Measurements from ENCODE around the gene KCTD3.

The KCTD3 gene

GRCh38 chr1:215557504-215557903 is 9.6 kb upstream of the KCTD3 start:
- DNase-seq = no peak

- DNase-seq = no peak
Measured at GRCh38 chr1:215557992-215558626, 9.0 kb upstream of the KCTD3 start.

GRCh38 chr1:215567491-215568298 is 591 bp downstream of the KCTD3 start:
- peak; percentile 61 for DNase-seq

GRCh38 chr1:215568299-215568692 is 1.2 kb downstream of the KCTD3 start:
- DNase-seq = no peak

GRCh38 chr1:215569986-215570824 is 3.1 kb downstream of the KCTD3 start:
- DNase-seq = no peak

GRCh38 chr1:215581896-215582295 is 14.8 kb downstream of the KCTD3 start:
- no peak for DNase-seq

GRCh38 chr1:215583185-215583749 is 16.2 kb downstream of the KCTD3 start:
- DNase-seq = no peak

- no peak for DNase-seq
Measured at GRCh38 chr1:215584389-215584788, 17.3 kb downstream of the KCTD3 start.

- DNase-seq = no peak
Measured at GRCh38 chr1:215589650-215590435, 22.7 kb downstream of the KCTD3 start.

GRCh38 chr1:215590779-215591491 is 23.8 kb downstream of the KCTD3 start:
- DNase-seq = no peak

- no peak for DNase-seq
Measured at GRCh38 chr1:215594640-215595039, 27.5 kb downstream of the KCTD3 start.

- no peak for DNase-seq
Measured at GRCh38 chr1:215595231-215595630, 28.1 kb downstream of the KCTD3 start.

GRCh38 chr1:215597961-215598360 is 30.9 kb downstream of the KCTD3 start:
- DNase-seq = no peak

- DNase-seq = no peak
Measured at GRCh38 chr1:215599418-215600074, 32.4 kb downstream of the KCTD3 start.

GRCh38 chr1:215600258-215600792 is 33.2 kb downstream of the KCTD3 start:
- DNase-seq = no peak

GRCh38 chr1:215600867-215601266 is 33.8 kb downstream of the KCTD3 start:
- no peak for DNase-seq

- no peak for DNase-seq
Measured at GRCh38 chr1:215601276-215601675, 34.2 kb downstream of the KCTD3 start.

GRCh38 chr1:215603319-215603718 is 36.2 kb downstream of the KCTD3 start:
- no peak for DNase-seq

GRCh38 chr1:215605011-215605621 is 38.0 kb downstream of the KCTD3 start:
- no peak for DNase-seq

- DNase-seq = no peak
Measured at GRCh38 chr1:215606036-215606435, 38.9 kb downstream of the KCTD3 start.
